Right lung (tissue), 10 donors: ENCODE results near the gene BCL2L12. TPM values are rescaled to one million over a fixed set of nuclear protein-coding genes. Genes with fewer than 3 reads are reported as not detected.
"Not testable (repeated sequence)": the region's sequence is repeated elsewhere in the genome, so short reads cannot be mapped to it uniquely, and the experiment has no call there.

Source experiments
- DNase-seq, 2 donors: peaks; one replicate each; pipeline ENCODE4 v3.0.0-alpha.2; 2013
- long read RNA-seq, 8 donors: transcript quantifications; one replicate each; lab custom pipeline, GENCODE V29; 2026
- polyA plus RNA-seq, 5 donors: library from polyadenylated mRNA; unstranded; fragments of 120-200 nt; gene quantifications; one replicate each; pipeline versions ENCODE4 v1.2.1 to v1.2.3, GENCODE V29; 2013; ENCODE audit warnings: inconsistent platforms in 1 of 5, low replicate concordance in 1 of 5; ENCODE audit not compliant: insufficient read length in 5 of 5, insufficient read depth in 1 of 5

The BCL2L12 gene, protein sequence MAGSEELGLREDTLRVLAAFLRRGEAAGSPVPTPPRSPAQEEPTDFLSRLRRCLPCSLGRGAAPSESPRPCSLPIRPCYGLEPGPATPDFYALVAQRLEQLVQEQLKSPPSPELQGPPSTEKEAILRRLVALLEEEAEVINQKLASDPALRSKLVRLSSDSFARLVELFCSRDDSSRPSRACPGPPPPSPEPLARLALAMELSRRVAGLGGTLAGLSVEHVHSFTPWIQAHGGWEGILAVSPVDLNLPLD
- polyA plus RNA-seq = 10 to 100 TPM; 20.2 to 34.8 (median 24.7) TPM
- long read RNA-seq, donor 1, transcript BCL2L12-212 (7 exons, 1,854 nt) = major isoform, 10 of 23 reads
- long read RNA-seq, donor 1, partial matches to known transcripts = 8 of 23 reads
- long read RNA-seq, donor 1, other reads (novel, unspliced or antisense) = 0 of 23 reads
- long read RNA-seq, donor 2, partial matches to known transcripts = 0 of 2 reads
- long read RNA-seq, donor 2, other reads (novel, unspliced or antisense) = 0 of 2 reads
- long read RNA-seq, donor 3, transcript BCL2L12-212 (7 exons, 1,854 nt) = major isoform, 12 of 18 reads
- long read RNA-seq, donor 3, partial matches to known transcripts = 5 of 18 reads
- long read RNA-seq, donor 3, other reads (novel, unspliced or antisense) = 0 of 18 reads
- long read RNA-seq, donor 4, partial matches to known transcripts = 0 of 4 reads
- long read RNA-seq, donor 4, other reads (novel, unspliced or antisense) = 0 of 4 reads
- long read RNA-seq, donor 5, transcript BCL2L12-212 (7 exons, 1,854 nt) = major isoform, 9 of 32 reads
- long read RNA-seq, donor 5, partial matches to known transcripts = 20 of 32 reads
- long read RNA-seq, donor 5, other reads (novel, unspliced or antisense) = 0 of 32 reads
- long read RNA-seq, donor 6, transcript BCL2L12-212 (7 exons, 1,854 nt) = major isoform, 9 of 19 reads
- long read RNA-seq, donor 6, partial matches to known transcripts = 5 of 19 reads
- long read RNA-seq, donor 6, other reads (novel, unspliced or antisense) = 0 of 19 reads
- long read RNA-seq, donor 7, transcript BCL2L12-212 (7 exons, 1,854 nt) = major isoform, 8 of 9 reads
- long read RNA-seq, donor 7, partial matches to known transcripts = 0 of 9 reads
- long read RNA-seq, donor 7, other reads (novel, unspliced or antisense) = 0 of 9 reads
- long read RNA-seq, donor 8, partial matches to known transcripts = 0 of 4 reads
- long read RNA-seq, donor 8, other reads (novel, unspliced or antisense) = 0 of 4 reads

GRCh38 chr19:49665351-49666119 is at the start of gene BCL2L12, which contains the start of gene IRF3:
Gene BCL2L12 (plus strand): TSS chr19:49665933. CDS start chr19:49666693, 760 bp downstream.
Gene IRF3 (minus strand): TSS chr19:49665857. CDS start chr19:49664838, 1,019 bp downstream.
- peak; percentile 94 to 97 for DNase-seq

DNA sequence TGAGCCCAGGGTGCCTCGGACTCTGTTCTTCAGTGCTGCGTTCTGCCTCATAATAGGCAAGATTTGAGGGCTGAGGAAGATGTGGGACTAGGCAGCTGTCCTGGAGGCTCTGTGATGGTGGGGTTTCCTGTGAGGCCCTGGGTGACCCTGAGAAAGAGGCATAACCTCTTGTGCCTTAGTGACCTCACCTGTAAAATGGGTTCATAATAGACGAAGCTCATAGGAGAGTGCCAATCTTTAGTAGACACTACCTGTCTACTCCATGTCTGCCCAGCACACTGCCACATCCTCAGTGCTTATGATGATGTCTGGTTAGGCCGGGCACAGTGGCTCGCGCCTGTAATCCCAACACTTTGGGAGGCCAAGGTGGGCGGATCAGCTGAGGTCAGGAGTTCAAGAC is 49.2 kb upstream of the BCL2L12 start:
- no peak for DNase-seq

- DNase-seq = no peak
Observed at GRCh38 chr19:49616945-49617344, 48.8 kb upstream of the BCL2L12 start.

- not testable (repeated sequence) for DNase-seq
Observed at GRCh38 chr19:49617860-49618259, 47.9 kb upstream of the BCL2L12 start.

DNA sequence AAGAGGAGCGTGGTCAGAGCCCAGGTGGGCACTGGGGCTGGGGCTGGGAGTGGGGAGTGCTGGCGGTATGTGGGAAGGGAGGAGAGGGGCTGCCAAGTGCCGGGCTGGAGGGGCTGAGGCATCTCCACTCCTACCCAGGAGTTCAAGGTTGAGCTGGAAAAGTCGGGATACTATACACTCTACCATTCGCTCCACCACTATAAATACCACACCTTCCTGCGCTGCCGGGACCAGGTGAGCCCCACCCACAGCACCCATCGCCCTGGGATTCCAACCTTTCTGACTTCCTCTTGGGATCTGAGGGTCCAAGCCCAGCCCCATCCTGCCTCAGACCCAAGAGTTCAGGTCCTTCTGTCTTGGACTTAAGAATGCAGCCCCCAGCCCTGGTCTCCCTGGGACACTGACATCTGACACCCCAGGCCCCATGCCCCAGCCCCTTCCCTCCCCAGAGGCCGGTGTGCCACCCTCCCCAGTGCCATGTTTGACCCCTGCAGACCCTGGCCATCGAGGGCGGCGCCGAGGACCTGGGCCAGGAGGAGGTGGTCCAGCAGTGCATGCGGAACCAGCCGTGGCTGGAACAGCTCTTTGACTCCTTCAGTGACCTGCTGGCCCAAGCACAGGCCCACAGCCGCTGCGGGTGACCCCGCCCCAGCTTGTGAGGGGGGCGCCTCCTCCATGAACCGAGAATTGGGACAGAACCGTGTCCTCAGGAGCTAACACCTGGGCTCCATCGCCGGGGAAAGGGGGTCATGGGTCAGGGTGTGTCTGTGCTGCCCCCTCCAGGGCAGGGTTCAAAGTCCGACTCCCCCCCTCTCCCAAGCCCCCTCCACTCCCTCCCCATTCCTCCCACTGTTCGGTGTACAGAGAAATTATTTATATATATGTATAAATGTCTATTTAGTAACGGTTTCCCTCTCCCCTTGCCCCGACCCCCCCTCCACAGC is 40.5 kb upstream of the BCL2L12 start:
- DNase-seq = no peak

GRCh38 chr19:49626226-49626625 is 39.5 kb upstream of the BCL2L12 start:
- DNase-seq = no peak

DNA sequence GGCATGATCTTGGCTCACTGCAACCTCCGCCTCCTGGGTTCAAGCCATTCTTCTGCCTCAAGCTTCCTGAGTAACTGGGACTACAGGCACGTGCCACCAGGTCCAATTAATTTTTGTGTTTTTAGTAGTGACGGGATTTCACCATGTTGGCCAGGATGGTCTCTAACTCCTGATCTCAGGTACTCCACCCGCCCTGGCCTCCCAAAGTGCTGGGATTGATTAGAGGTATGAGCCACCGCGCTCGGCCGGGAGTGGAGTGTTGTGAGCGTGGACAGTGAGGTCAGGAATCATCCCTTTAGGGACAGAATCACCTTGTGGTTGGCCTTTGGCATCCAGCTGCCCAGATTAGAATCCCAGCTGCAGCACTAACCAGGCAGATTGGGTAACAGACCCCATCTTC is 36.1 kb upstream of the BCL2L12 start:
- DNase-seq = no peak

DNA sequence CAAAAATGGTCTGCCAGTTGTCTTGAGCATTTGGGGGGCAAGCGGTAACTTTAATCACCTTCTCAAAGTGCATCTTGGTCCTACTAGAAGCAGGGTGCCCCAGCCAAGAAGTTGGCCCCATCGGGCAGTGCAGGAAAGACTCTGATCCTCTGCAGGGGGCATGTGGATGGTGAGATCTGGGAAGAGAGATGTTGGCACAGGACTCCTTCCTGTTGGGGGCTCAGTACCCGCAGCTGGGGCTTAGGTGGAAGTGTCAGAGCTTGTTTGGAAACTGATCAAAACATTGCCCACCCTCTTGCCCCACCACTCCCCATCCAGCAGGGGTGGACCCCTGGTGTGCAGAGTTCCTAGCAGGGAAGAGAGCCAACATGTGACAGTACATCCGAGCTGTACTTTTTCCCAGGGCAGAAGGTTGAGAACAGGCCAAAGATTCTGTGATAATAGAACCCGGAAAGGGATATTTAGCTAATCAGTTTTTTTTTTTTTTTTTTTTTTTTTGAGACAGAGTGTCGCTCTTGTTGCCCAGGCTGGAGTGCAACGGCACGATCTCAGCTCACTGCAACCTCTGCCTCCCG is 34.6 kb upstream of the BCL2L12 start:
- DNase-seq = no peak

GRCh38 chr19:49631610-49632192 is 34.0 kb upstream of the BCL2L12 start:
- DNase-seq = no peak

GRCh38 chr19:49632576-49632975 is 33.2 kb upstream of the BCL2L12 start:
- DNase-seq = no peak

DNA sequence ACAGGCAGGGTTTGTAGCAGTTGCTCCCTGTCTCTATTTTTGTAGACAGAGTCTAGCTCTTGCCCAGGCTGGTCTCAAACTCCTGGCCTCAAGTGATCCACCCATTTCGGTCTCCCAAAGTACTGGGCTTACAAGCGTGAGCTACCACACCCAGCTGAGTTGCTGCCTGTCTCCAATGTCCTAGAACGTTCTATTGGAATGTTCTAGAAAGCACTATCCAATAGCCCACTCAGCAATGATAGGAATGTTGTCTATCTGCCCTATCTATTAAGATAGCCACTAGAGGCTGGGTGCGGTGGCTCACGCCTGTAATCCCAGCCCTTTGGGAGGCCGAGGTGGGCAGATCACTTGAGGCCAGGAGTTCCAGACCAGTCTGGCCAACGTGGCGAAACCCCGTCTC is 32.5 kb upstream of the BCL2L12 start:
- not testable (repeated sequence) for DNase-seq

DNA sequence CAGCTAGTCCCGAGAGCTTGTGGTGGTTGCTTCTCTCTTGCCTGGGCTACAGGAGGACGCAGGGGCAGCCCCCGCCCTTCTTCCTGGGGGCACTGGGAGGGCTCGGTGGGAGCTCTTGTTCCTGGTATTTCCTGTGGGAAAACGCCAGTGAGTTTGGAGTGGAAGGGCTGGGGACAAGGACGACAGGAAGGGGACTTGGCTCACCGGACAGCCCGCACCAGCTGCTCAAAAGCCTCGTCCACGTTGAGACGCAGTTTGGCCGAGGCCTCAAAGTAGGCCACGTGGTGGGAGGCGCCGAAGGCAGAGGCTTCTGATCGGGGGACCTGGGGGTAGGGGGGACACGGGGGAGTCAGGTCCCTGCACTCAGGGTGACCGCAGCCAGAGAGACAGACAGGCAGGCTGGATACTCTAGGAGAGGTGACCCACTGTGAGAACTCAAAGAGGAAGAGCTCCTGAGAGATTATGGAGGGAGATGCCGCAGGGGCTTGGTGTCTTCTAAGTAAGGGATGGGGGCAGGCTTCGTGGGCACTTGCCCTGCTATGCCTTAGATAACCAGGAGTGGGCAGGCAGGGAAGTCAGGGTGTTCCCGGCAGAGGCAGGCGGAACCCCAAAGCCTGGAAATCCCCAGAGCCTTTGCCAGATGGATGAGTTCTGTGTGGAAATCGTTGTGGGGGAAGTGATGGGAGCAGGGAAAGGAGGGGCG is 30.1 kb upstream of the BCL2L12 start:
- no peak for DNase-seq

GRCh38 chr19:49636233-49636932 is 29.4 kb upstream of the BCL2L12 start:
- no peak for DNase-seq

GRCh38 chr19:49637821-49638738 is 27.7 kb upstream of the BCL2L12 start:
- DNase-seq = no peak

GRCh38 chr19:49639401-49640112 is 26.2 kb upstream of the BCL2L12 start:
- peak in 1 of 2 donors; percentile 24 for DNase-seq
